Esophagus muscularis mucosa (tissue), 3 donors: Measurements from ENCODE around the gene DYRK3.

Source experiments
- POLR2A ChIP-seq: fragments of 450-650 bp; IDR thresholded peaks from one replicate; pipeline ENCODE4 v1.6.1; 2017; ENCODE audit warnings: antibody characterized with exemption, moderate library complexity, mild to moderate bottlenecking, low read depth
- POLR2AphosphoS5 ChIP-seq, 2 donors: sonication (generic); formaldehyde crosslinking; IDR thresholded peaks; one replicate each; pipeline ENCODE4 v1.6.1; 2017; ENCODE audit warnings: antibody characterized with exemption in 2 of 2
- TF ChIP-seq, protein P1 (sequence below), 3 experiments: fragments of 200-600 bp in 2 of 3; fragments of 450-650 bp in 1 of 3; sonication (generic) in 2 of 3; IDR thresholded peaks; one replicate each; pipeline ENCODE4 v1.5.1; 2017 to 2019; ENCODE audit warnings: antibody characterized with exemption in 3 of 3, mild to moderate bottlenecking in 2 of 3, moderate library complexity in 1 of 3

GRCh38 chr1:206654828-206655227 is 19.5 kb downstream of the DYRK3 start:
- TF ChIP-seq, protein P1, sequence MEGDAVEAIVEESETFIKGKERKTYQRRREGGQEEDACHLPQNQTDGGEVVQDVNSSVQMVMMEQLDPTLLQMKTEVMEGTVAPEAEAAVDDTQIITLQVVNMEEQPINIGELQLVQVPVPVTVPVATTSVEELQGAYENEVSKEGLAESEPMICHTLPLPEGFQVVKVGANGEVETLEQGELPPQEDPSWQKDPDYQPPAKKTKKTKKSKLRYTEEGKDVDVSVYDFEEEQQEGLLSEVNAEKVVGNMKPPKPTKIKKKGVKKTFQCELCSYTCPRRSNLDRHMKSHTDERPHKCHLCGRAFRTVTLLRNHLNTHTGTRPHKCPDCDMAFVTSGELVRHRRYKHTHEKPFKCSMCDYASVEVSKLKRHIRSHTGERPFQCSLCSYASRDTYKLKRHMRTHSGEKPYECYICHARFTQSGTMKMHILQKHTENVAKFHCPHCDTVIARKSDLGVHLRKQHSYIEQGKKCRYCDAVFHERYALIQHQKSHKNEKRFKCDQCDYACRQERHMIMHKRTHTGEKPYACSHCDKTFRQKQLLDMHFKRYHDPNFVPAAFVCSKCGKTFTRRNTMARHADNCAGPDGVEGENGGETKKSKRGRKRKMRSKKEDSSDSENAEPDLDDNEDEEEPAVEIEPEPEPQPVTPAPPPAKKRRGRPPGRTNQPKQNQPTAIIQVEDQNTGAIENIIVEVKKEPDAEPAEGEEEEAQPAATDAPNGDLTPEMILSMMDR (IDR thresholded peaks at IDR 0.05) = no peak
- TF ChIP-seq POLR2AphosphoS5 (IDR thresholded peaks at IDR 0.05) (no peak), POLR2A (no peak)
